HepG2 (cell line): ENCODE results near the gene KRTCAP3. TPM values are rescaled to one million over a fixed set of nuclear protein-coding genes. Genes with fewer than 3 reads are reported as not detected.

Experiments
- AGO2 ChIP-seq: fragments of 200-400 bp; formaldehyde crosslinking; optimal IDR thresholded peaks from 2 replicates; pipeline ENCODE3; 2017; ENCODE audit warnings: mild to moderate bottlenecking, low read depth, low read length, moderate library complexity
- ARID5B ChIP-seq: IDR thresholded peaks from 2 replicates; pipeline ENCODE4 v1.4.0; 2020; ENCODE audit warnings: mild to moderate bottlenecking, missing genetic modification reagents
- ETS1 ChIP-seq: sonication (generic); formaldehyde crosslinking; IDR thresholded peaks from 2 replicates; pipeline ENCODE4 v1.4.0; 2020; ENCODE audit warnings: missing genetic modification reagents
- FOXC1 ChIP-seq: sonication (generic); formaldehyde crosslinking; IDR thresholded peaks from 2 replicates; pipeline ENCODE4 v1.8.0; 2022; ENCODE audit warnings: mild to moderate bottlenecking, missing genetic modification reagents, borderline replicate concordance
- HCFC1 ChIP-seq: fragments of 150-350 bp; IDR thresholded peaks from 2 replicates; pipeline ENCODE4 v1.6.1; 2014; ENCODE audit warnings: low read depth, low read length
- KAT7 ChIP-seq: IDR thresholded peaks from 2 replicates; pipeline ENCODE4 v1.6.1; 2018; ENCODE audit warnings: borderline replicate concordance, missing compliant biosample characterization
- MAZ ChIP-seq, 2 experiments: sonication (generic) in 1 of 2; formaldehyde crosslinking in 1 of 2; IDR thresholded peaks; 2 replicates each; pipeline versions ENCODE4 v1.5.0 to v1.6.1; 2012 to 2020; ENCODE audit warnings: low read depth in 2 of 2, mild to moderate bottlenecking in 2 of 2, borderline replicate concordance in 1 of 2, improper control_type of control experiment in 1 of 2, low read length in 1 of 2, missing genetic modification reagents in 1 of 2, moderate library complexity in 1 of 2
- MTF1 ChIP-seq: sonication (generic); formaldehyde crosslinking; IDR thresholded peaks from 2 replicates; pipeline ENCODE4 v1.5.0; 2020; ENCODE audit warnings: missing genetic modification reagents
- MXD3 ChIP-seq: IDR thresholded peaks from 2 replicates; pipeline ENCODE4 v1.6.1; 2016; ENCODE audit warnings: mild to moderate bottlenecking, missing biosample characterization, missing genetic modification reagents
- RFXAP ChIP-seq: sonication (generic); formaldehyde crosslinking; IDR thresholded peaks from 2 replicates; pipeline ENCODE4 v1.4.0; 2020; ENCODE audit warnings: missing genetic modification reagents, borderline replicate concordance
- YEATS2 ChIP-seq: sonication (generic); formaldehyde crosslinking; IDR thresholded peaks from 2 replicates; pipeline ENCODE4 v1.4.0; 2020; ENCODE audit warnings: missing genetic modification reagents, borderline replicate concordance
- ZBED4 ChIP-seq: sonication (generic); formaldehyde crosslinking; IDR thresholded peaks from 2 replicates; pipeline ENCODE4 v1.4.0; 2020; ENCODE audit warnings: missing genetic modification reagents, borderline replicate concordance
- ZFAT ChIP-seq: sonication (generic); formaldehyde crosslinking; conservative IDR thresholded peaks from 2 replicates; pipeline ENCODE4 v1.8.1; 2023; ENCODE audit warnings: missing genetic modification reagents, inconsistent platforms
- ZNF460 ChIP-seq: sonication (generic); formaldehyde crosslinking; IDR thresholded peaks from 2 replicates; pipeline ENCODE4 v1.5.1; 2020; ENCODE audit warnings: missing genetic modification reagents, mild to moderate bottlenecking, borderline replicate concordance
- ZNF737 ChIP-seq: sonication (generic); formaldehyde crosslinking; IDR thresholded peaks from 2 replicates; pipeline ENCODE4 v1.5.0; 2020; ENCODE audit warnings: missing genetic modification reagents, mild to moderate bottlenecking, borderline replicate concordance
- ZNF747 ChIP-seq: sonication (generic); formaldehyde crosslinking; IDR thresholded peaks from 2 replicates; pipeline ENCODE4 v1.8.1; 2023; ENCODE audit warnings: missing genetic modification reagents, mild to moderate bottlenecking, borderline replicate concordance
- ZNF784 ChIP-seq: sonication (generic); formaldehyde crosslinking; IDR thresholded peaks from 2 replicates; pipeline ENCODE4 v1.5.1; 2020; ENCODE audit warnings: missing genetic modification reagents, mild to moderate bottlenecking, borderline replicate concordance
- polyA plus RNA-seq, 8 experiments: library from polyadenylated mRNA; depleted of rRNA in 3 of 8; stranded (reverse) in 7 of 8; unstranded in 1 of 8; fragments of >200 nt; fragmentation: Illumina TruSeq in 4 of 8; extraction: Trizol in 4 of 8; gene quantifications; 2 replicates each; pipeline versions ENCODE4 v1.2.1 to v1.2.3, GENCODE V29; 2011 to 2016; ENCODE audit warnings: low read depth in 4 of 8, missing spikeins in 1 of 8, mixed read lengths in 1 of 8; ENCODE audit not compliant: insufficient read depth in 1 of 8
- total RNA-seq, 5 experiments: library from RNA; depleted of rRNA; stranded (reverse); fragments of >200 nt; fragmentation: Illumina TruSeq; extraction: Trizol; gene quantifications; 2 replicates each; pipeline ENCODE4 v1.2.3, GENCODE V29; 2016; ENCODE audit warnings: low read depth in 1 of 5

The KRTCAP3 gene
- total and polyA plus RNA-seq, 2 of the 13 experiments (the other 11 are each of a cell fraction or from before 2014, with no cell fraction given): 2.1 to 4.5 TPM

- TF ChIP-seq YEATS2 (CRISPR knock-in tag) (peak; percentile 96), ZNF747 (CRISPR knock-in tag) (no peak), HCFC1 (peak; percentile 75), ZFAT (CRISPR knock-in tag) (no peak), MAZ (IDR thresholded peaks at IDR 0.05; ENCODE audit: borderline replicate concordance, low read depth, low read length) (0 out of 2 replicates have a peak, but pooled peaks have one; percentile 37), MAZ (CRISPR knock-in tag; IDR thresholded peaks at IDR 0.05; ENCODE audit: low read depth) (peak; percentile 72), ETS1 (CRISPR knock-in tag) (no peak), ZNF784 (CRISPR knock-in tag) (no peak), ZNF460 (CRISPR knock-in tag) (no peak), ZNF737 (CRISPR knock-in tag) (no peak), ARID5B (CRISPR knock-in tag) (0 out of 2 replicates have a peak, but pooled peaks have one; percentile 30), MTF1 (CRISPR knock-in tag) (no peak), AGO2 (no peak), FOXC1 (CRISPR knock-in tag) (peak; percentile 86; the same call in 1 of the 2 replicates), MXD3 (CRISPR knock-in tag) (peak; percentile 69), ZBED4 (CRISPR knock-in tag) (no peak), KAT7 (CRISPR knock-in tag) (no peak; the same call in 1 of the 2 replicates), RFXAP (CRISPR knock-in tag) (no peak)
Observed at GRCh38 chr2:27489498-27490397, 47.6 kb downstream of the KRTCAP3 start, which contains the start of gene IFT172 (continued).
